ENCODE results near the gene IL20RB. TPM values are rescaled to one million over a fixed set of nuclear protein-coding genes. Genes with fewer than 3 reads are reported as not detected.

The IL20RB gene, protein sequence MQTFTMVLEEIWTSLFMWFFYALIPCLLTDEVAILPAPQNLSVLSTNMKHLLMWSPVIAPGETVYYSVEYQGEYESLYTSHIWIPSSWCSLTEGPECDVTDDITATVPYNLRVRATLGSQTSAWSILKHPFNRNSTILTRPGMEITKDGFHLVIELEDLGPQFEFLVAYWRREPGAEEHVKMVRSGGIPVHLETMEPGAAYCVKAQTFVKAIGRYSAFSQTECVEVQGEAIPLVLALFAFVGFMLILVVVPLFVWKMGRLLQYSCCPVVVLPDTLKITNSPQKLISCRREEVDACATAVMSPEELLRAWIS
- total RNA-seq: 1.8 and 3.1 TPM in 2 replicates

GRCh38 chr3:136957751-136958288 lies at the start of gene IL20RB:
TSS of gene IL20RB (plus strand) at chr3:136957983. CDS start at chr3:136958114, 131 bp downstream.

Other genes starting within 250 kb of the IL20RB start
- gene STAG1, start 205.6 kb upstream of the IL20RB start, total RNA-seq: 32.0 and 40.1 TPM in 2 replicates
- 5.5 and 6.6 TPM in 2 replicates for gene SLC35G2, start 138.9 kb upstream of the IL20RB start, total RNA-seq
- 36.2 and 47.8 TPM in 2 replicates for gene NCK1, start 95.8 kb upstream of the IL20RB start, total RNA-seq

Data from subcutaneous preadipocyte (primary cell).